NCI-H1417 (cell line): ENCODE results near the gene DYNLRB2.

Source experiments
- DNase-seq, 3 experiments: peaks; one replicate each; lab custom pipeline; 2025; lab: John Stamatoyannopoulos, UW

The DYNLRB2 gene

GRCh38 chr16:80599466-80599865 lies 58.7 kb downstream of the DYNLRB2 start:
- DNase-seq, result no peak
